Measurements from ENCODE around the gene ARHGAP29.

Gene ARHGAP29

GRCh38 chr1:94235189-94236012 is 2.0 kb downstream of the ARHGAP29 start:
- FAIRE-seq = no peak
- DNase-seq (ENCODE audit: low spot score) = no peak

- DNase-seq (ENCODE audit: low spot score) = no peak
- FAIRE-seq = no peak
These were observed 2.8 kb downstream of the ARHGAP29 start for GRCh38 chr1:94234615-94235014.

- FAIRE-seq = no peak
- no peak for DNase-seq (ENCODE audit: low spot score)
These were observed 5.6 kb downstream of the ARHGAP29 start for GRCh38 chr1:94231746-94232145.

GRCh38 chr1:94230920-94231319 is 6.5 kb downstream of the ARHGAP29 start:
- no peak for DNase-seq (ENCODE audit: low spot score)
- no peak for FAIRE-seq

GRCh38 chr1:94228640-94229375 is 8.6 kb downstream of the ARHGAP29 start:
- no peak for FAIRE-seq
- DNase-seq (ENCODE audit: low spot score) = no peak

- FAIRE-seq (no peak), DNase-seq (ENCODE audit: low spot score) (no peak)
These were observed 9.8 kb downstream of the ARHGAP29 start for GRCh38 chr1:94227624-94228023.

- FAIRE-seq (no peak), DNase-seq (ENCODE audit: low spot score) (no peak)
These were observed 11.5 kb downstream of the ARHGAP29 start for GRCh38 chr1:94225845-94226244.

GRCh38 chr1:94218332-94218731 is 19.1 kb downstream of the ARHGAP29 start:
- DNase-seq (ENCODE audit: low spot score) = no peak
- FAIRE-seq = no peak

GRCh38 chr1:94215955-94216354 is 21.4 kb downstream of the ARHGAP29 start:
- no peak for DNase-seq (ENCODE audit: low spot score)

GRCh38 chr1:94209982-94210381 is 27.4 kb downstream of the ARHGAP29 start:
- FAIRE-seq (no peak), DNase-seq (ENCODE audit: low spot score) (no peak)

More at GRCh38 chr1:94215955-94216354, 21.4 kb downstream of the ARHGAP29 start:
- no peak for FAIRE-seq

- DNase-seq (ENCODE audit: low spot score) (no peak), FAIRE-seq (no peak)
These were observed 28.0 kb downstream of the ARHGAP29 start for GRCh38 chr1:94209425-94209824.

GRCh38 chr1:94207695-94208094 is 29.7 kb downstream of the ARHGAP29 start:
- no peak for FAIRE-seq
- DNase-seq (ENCODE audit: low spot score) = no peak

GRCh38 chr1:94205639-94206038 is 31.7 kb downstream of the ARHGAP29 start:
- DNase-seq (ENCODE audit: low spot score) = no peak
- no peak for FAIRE-seq

GRCh38 chr1:94202241-94202640 is 35.1 kb downstream of the ARHGAP29 start:
- FAIRE-seq (no peak), DNase-seq (ENCODE audit: low spot score) (no peak)

GRCh38 chr1:94199398-94199797 is 38.0 kb downstream of the ARHGAP29 start:
- no peak for FAIRE-seq
- no peak for DNase-seq (ENCODE audit: low spot score)

- FAIRE-seq (no peak), DNase-seq (ENCODE audit: low spot score) (no peak)
These were observed 43.1 kb downstream of the ARHGAP29 start for GRCh38 chr1:94194079-94194865.

- FAIRE-seq = no peak
- DNase-seq (ENCODE audit: low spot score) = no peak
These were observed 44.3 kb downstream of the ARHGAP29 start for GRCh38 chr1:94193128-94193527.

GRCh38 chr1:94191216-94191615 is 46.2 kb downstream of the ARHGAP29 start:
- no peak for FAIRE-seq
- DNase-seq (ENCODE audit: low spot score) = no peak

- FAIRE-seq = no peak
- DNase-seq (ENCODE audit: low spot score) = no peak
These were observed 50.4 kb downstream of the ARHGAP29 start for GRCh38 chr1:94186946-94187345.

- no peak for FAIRE-seq
- DNase-seq (ENCODE audit: low spot score) = no peak
These were observed 54.1 kb downstream of the ARHGAP29 start for GRCh38 chr1:94183197-94183815.

- DNase-seq (ENCODE audit: low spot score) (no peak), FAIRE-seq (no peak)
These were observed 55.2 kb downstream of the ARHGAP29 start for GRCh38 chr1:94182191-94182590.
